ES-I3 (cell line): ENCODE measurements around the gene KRTAP10-4.
"Not testable (repeated sequence)": the region's sequence is repeated elsewhere in the genome, so short reads cannot be mapped to it uniquely, and the experiment has no call there.

Experiments
- H3K36me3 ChIP-seq: 2 replicates; pipeline ENCODE4 v1.6.1; 2013; ENCODE audit warnings: mild to moderate bottlenecking, low read length, control low read depth, moderate library complexity; ENCODE audit not compliant: insufficient read depth
- H3K4me1 ChIP-seq: 2 replicates; pipeline ENCODE4 v1.6.1; 2013; ENCODE audit warnings: mild to moderate bottlenecking, control low read depth, low read length; ENCODE audit not compliant: insufficient read depth
- H3K9ac ChIP-seq: 2 replicates; pipeline ENCODE4 v1.6.1; 2013; ENCODE audit warnings: low read depth, mild to moderate bottlenecking, low read length, moderate library complexity
- H3K9me3 ChIP-seq: 2 replicates; pipeline ENCODE4 v1.6.1; 2013; ENCODE audit warnings: mild to moderate bottlenecking, low read length, moderate library complexity; ENCODE audit not compliant: control insufficient read depth, insufficient read depth

KRTAP10-4 gene

GRCh38 chr21:44601596-44602462 lies 28.3 kb downstream of the KRTAP10-4 start:
- no peaks in the 10 kb centered on the region for H3K36me3 ChIP-seq
- H3K9ac ChIP-seq, result no peak overlapping the region
- no peaks in the 10 kb centered on the region; the same call in 1 of the 2 replicates for H3K4me1 ChIP-seq
- no peaks in the 10 kb centered on the region; the same call in 1 of the 2 replicates for H3K9me3 ChIP-seq

GRCh38 chr21:44602463-44602850 lies 28.9 kb downstream of the KRTAP10-4 start:
- Histone ChIP-seq H3K36me3 (no peaks in the 10 kb centered on the region), H3K4me1 (no peaks in the 10 kb centered on the region; the same call in 1 of the 2 replicates), H3K9me3 (no peaks in the 10 kb centered on the region; the same call in 1 of the 2 replicates), H3K9ac (no peak overlapping the region)

GRCh38 chr21:44603109-44603875 lies 29.8 kb downstream of the KRTAP10-4 start:
- H3K36me3 ChIP-seq, result no peaks in the 10 kb centered on the region
- H3K4me1 ChIP-seq, result no peaks in the 10 kb centered on the region; the same call in 1 of the 2 replicates
- no peak overlapping the region for H3K9ac ChIP-seq
- H3K9me3 ChIP-seq, result no peaks in the 10 kb centered on the region; the same call in 1 of the 2 replicates

- no peaks in the 10 kb centered on the region for H3K36me3 ChIP-seq
These were observed 30.4 kb downstream of the KRTAP10-4 start for GRCh38 chr21:44603911-44604310.

DNA sequence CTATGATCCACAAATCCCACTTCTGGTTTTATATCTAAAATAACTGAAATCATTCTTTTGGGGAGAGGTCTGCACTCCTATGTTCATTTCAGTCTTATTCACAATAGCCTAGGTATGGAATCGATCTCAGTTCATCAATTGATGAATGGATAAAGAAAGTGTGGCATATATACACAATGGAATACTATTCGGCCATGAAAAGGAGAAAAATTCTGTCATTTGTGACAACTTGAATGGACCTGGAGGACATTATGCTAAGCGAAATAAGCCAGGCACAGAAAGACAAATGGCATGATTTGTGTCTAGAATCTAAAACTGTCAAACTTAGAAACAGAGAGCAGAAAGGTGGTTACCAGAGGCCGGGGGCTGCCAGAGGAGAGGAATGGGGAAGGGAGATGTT lies 33.0 kb downstream of the KRTAP10-4 start:
- no peaks in the 10 kb centered on the region for H3K4me1 ChIP-seq
- H3K36me3 ChIP-seq, result no peaks in the 10 kb centered on the region
- H3K9me3 ChIP-seq, result peaks cover 5% of the 10 kb centered on the region; the same call in 1 of the 2 replicates
- H3K9ac ChIP-seq, result no peak overlapping the region

More at GRCh38 chr21:44603911-44604310, 30.4 kb downstream of the KRTAP10-4 start:
- Histone ChIP-seq H3K9me3 (no peaks in the 10 kb centered on the region), H3K4me1 (no peaks in the 10 kb centered on the region), H3K9ac (no peak overlapping the region)

DNA sequence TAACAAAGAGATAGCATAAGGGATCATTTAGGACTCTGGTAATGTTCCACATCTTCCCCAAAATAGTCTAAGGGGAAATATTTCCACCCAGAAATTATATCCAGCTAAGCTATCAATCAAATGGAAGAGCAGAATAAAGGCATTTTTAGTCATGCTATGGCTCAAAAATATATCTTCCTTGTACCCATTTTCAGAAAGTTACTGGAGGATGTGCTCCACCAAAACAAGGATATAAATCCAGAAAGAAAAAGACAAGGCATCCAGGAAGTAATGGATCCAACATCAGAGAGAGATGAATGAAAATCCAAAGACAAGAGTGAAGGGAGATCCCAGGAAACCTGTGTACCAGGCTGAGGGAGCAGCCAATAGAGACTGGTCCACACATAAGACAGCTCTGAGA lies 35.7 kb downstream of the KRTAP10-4 start:
- H3K4me1 ChIP-seq, result no peaks in the 10 kb centered on the region

GRCh38 chr21:44610157-44610843 lies 36.8 kb downstream of the KRTAP10-4 start:
- H3K4me1 ChIP-seq, H3K9ac ChIP-seq, H3K9me3 ChIP-seq, H3K36me3 ChIP-seq: not testable (repeated sequence)

More for the DNA sequence above, 35.7 kb downstream of the KRTAP10-4 start:
- no peak overlapping the region for H3K9ac ChIP-seq
- H3K9me3 ChIP-seq, result peaks cover 5% of the 10 kb centered on the region; the same call in 1 of the 2 replicates
- H3K36me3 ChIP-seq, result no peaks in the 10 kb centered on the region

- H3K9me3 ChIP-seq, result peaks cover 5% of the 10 kb centered on the region; the same call in 1 of the 2 replicates
- H3K4me1 ChIP-seq, result no peaks in the 10 kb centered on the region
- no peak overlapping the region for H3K9ac ChIP-seq
- no peaks in the 10 kb centered on the region for H3K36me3 ChIP-seq
These were observed 38.0 kb downstream of the KRTAP10-4 start for GRCh38 chr21:44611551-44611950.

DNA sequence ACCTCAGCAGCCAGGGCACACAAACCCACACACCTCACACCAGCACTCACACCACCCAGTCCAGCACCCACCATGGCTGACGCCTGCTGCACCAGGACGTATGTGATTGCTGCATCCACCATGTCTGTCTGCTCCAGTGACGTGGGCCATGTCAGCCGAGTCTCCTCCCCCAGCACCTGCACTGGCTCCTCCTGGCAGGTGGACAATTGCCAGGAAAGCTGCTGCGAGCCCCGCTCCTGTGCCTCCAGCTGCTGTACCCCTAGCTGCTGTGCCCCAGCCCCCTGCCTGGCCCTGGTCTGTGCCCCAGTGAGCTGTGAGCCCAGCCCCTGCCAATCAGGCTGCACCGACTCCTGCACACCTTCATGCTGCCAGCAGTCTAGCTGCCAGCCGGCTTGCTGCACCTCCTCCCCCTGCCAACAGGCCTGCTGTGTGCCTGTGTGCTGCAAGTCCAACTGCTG lies 38.5 kb downstream of the KRTAP10-4 start, which contains the start of gene KRTAP10-8:
Gene KRTAP10-8 (plus strand): TSS at position 51 of the 458 bp plus-strand sequence. CDS start 22 bp downstream, at position 73.
- no peaks in the 10 kb centered on the region for H3K36me3 ChIP-seq
- no peak within 1 kb of the TSS for H3K9ac ChIP-seq
- no peaks in the 10 kb centered on the region for H3K4me1 ChIP-seq
- peaks cover 5% of the 10 kb centered on the region; the same call in 1 of the 2 replicates for H3K9me3 ChIP-seq

GRCh38 chr21:44612669-44613229 lies 39.2 kb downstream of the KRTAP10-4 start:
- Histone ChIP-seq H3K9ac (no peak overlapping the region), H3K9me3 (peaks cover 5% of the 10 kb centered on the region; the same call in 1 of the 2 replicates), H3K36me3 (no peaks in the 10 kb centered on the region), H3K4me1 (no peaks in the 10 kb centered on the region)

DNA sequence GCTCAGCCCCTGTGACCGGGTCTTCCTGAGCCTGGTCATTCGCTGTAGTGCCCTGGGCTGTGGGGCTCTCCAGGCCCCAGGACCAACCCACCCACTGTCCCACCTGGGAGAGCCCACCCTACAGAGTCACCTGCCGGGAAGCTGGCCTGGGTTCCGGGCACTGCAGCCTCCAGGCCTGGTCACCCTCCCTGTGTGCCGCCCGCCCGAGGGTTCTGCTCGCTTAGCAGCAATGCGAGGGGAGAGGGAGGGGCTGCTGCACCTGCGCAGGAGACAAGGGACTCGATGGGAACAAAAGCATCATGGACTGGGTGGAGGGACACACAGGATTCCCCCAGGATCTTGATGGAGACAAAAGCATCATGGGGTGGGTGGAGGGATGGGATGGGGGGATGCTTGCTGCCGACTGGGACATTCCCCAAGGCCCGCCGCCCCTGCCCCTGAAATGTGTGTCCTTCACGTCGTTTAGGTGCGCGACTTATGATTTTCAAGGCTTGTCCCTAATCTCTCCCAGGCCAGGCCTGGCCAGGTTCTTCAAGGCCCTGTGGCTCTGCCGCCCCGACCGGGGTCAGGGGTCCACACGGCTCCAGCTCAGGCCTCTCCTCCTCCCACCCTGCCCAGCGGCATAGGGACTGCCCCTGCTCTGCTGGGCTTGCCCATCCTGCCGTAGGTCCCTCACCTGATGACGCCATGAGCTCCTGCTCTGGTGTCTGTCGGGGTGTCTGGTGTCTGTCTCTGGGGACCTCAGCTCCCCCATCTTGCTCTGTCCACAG lies 40.0 kb downstream of the KRTAP10-4 start:
- Histone ChIP-seq H3K4me1 (no peaks in the 10 kb centered on the region), H3K9ac (no peak overlapping the region), H3K9me3 (peaks cover 5% of the 10 kb centered on the region; the same call in 1 of the 2 replicates), H3K36me3 (no peaks in the 10 kb centered on the region)

DNA sequence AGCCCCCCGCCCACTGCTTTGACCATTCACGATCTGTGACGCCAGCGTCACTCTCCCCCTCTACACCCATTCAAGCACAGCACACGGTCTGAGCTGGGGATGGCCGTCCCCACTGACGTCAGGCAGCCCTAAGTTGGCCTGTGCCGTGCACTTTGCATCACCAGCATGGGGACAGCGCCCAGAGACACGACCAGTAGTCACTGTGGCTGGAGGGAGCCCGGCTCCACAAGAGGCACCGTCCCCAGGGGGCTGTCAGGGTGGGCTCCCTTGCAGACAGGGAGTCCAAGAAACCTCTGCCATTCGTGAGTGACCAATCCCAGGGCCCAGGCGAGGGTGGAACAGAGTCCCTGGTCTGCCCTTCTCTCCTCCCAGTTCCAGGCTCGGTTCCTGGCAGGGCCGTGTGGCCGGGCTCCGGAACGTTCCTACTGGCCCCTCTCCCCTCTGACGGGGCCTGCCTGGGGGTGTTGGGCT lies 40.7 kb downstream of the KRTAP10-4 start:
- no peak overlapping the region for H3K9ac ChIP-seq
- no peaks in the 10 kb centered on the region for H3K4me1 ChIP-seq
- H3K9me3 ChIP-seq, result peaks cover 4% of the 10 kb centered on the region; the same call in 1 of the 2 replicates
- H3K36me3 ChIP-seq, result no peaks in the 10 kb centered on the region

DNA sequence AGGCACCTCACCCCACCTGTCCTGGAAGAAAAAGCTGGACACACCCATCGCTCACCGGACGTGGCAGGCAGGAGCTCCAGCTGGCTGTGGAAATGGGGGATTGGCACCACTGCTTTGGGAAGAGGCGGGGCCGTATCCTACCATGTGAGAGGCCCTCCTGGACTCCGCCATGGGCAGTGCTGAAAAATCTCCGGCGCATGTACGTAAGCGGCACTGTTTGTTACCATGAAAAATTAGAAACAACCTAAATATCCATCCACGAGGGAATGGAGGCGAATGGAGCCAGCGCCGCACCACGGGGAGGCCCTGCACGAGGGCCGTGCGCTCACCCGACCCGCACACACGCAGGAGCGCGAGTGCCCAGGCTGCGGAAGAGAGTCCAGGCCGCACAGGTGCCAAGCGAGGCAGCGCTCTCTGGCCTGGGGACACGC lies 41.4 kb downstream of the KRTAP10-4 start:
- no peaks in the 10 kb centered on the region for H3K36me3 ChIP-seq
- no peaks in the 10 kb centered on the region for H3K4me1 ChIP-seq
- peaks cover 4% of the 10 kb centered on the region for H3K9me3 ChIP-seq
- no peak overlapping the region for H3K9ac ChIP-seq
